Thyroid gland (tissue), 4 donors: ENCODE data around the gene FOSB. TPM values are rescaled to one million over a fixed set of nuclear protein-coding genes. Genes with fewer than 3 reads are reported as not detected.

Source experiments
- DNase-seq, 2 donors: peaks; one replicate each; pipeline ENCODE4 v3.0.0-alpha.2; 2019
- H3K27ac ChIP-seq, 3 donors: fragments of 200-600 bp; sonication (generic); 1 replicate in 2 of 3; 2 replicates in 1 of 3; pipeline ENCODE4 v1.5.1; 2016 to 2019; ENCODE audit warnings: mild to moderate bottlenecking in 1 of 3, moderate library complexity in 1 of 3
- H3K27me3 ChIP-seq: fragments of 200-600 bp; sonication (generic); one replicate; pipeline ENCODE4 v1.5.1; 2019
- H3K36me3 ChIP-seq, 2 donors: fragments of 200-600 bp; sonication (generic); one replicate each; pipeline ENCODE4 v1.5.1; 2016 to 2019
- H3K4me1 ChIP-seq, 2 donors: fragments of 200-600 bp; sonication (generic); one replicate each; pipeline ENCODE4 v1.5.1; 2017 to 2019
- H3K4me3 ChIP-seq, 3 donors: fragments of 200-600 bp; sonication (generic); replicated peaks in 1 of 3; 1 replicate in 2 of 3; 2 replicates in 1 of 3; pipeline ENCODE4 v1.5.1; 2016; ENCODE audit warnings: mild to moderate bottlenecking in 1 of 3
- H3K9me3 ChIP-seq: fragments of 200-600 bp; sonication (generic); one replicate; pipeline ENCODE4 v1.5.1; 2017
- POLR2A ChIP-seq, 2 donors: fragments of 450-650 bp; IDR thresholded peaks; one replicate each; pipeline ENCODE4 v1.6.1; 2017; ENCODE audit warnings: antibody characterized with exemption in 2 of 2, mild to moderate bottlenecking in 2 of 2, moderate library complexity in 1 of 2
- WGBS, 2 donors: methylation state at CpG; one replicate each; pipeline ENCODE4 v1.1.5; 2017; 5-methylcytosine and 5-hydroxymethylcytosine counted together
- intact Hi-C: fragments of 100-400 bp; cut with DNase I; formaldehyde crosslinking; loops from one replicate; pipeline ENCODE4 v1.15.1; 2023
- total RNA-seq, 4 donors: library from RNA; depleted of rRNA; stranded (reverse); fragments of >200 nt; gene quantifications; one replicate each; pipeline ENCODE4 v1.2.3, GENCODE V29; 2016
- TF ChIP-seq, protein P1 (sequence below), 6 experiments: fragments of 200-600 bp in 3 of 6; fragments of 450-650 bp in 3 of 6; sonication (generic) in 3 of 6; IDR thresholded peaks; one replicate each; pipeline ENCODE4 v1.5.1; 2016 to 2019; ENCODE audit warnings: antibody characterized with exemption in 6 of 6, mild to moderate bottlenecking in 2 of 6, inconsistent platforms in 1 of 6, moderate library complexity in 1 of 6

The FOSB gene
- total RNA-seq, 4 donors from 2014 or later, result 1.6 to 3.3 (median 2.4) TPM

DNA sequence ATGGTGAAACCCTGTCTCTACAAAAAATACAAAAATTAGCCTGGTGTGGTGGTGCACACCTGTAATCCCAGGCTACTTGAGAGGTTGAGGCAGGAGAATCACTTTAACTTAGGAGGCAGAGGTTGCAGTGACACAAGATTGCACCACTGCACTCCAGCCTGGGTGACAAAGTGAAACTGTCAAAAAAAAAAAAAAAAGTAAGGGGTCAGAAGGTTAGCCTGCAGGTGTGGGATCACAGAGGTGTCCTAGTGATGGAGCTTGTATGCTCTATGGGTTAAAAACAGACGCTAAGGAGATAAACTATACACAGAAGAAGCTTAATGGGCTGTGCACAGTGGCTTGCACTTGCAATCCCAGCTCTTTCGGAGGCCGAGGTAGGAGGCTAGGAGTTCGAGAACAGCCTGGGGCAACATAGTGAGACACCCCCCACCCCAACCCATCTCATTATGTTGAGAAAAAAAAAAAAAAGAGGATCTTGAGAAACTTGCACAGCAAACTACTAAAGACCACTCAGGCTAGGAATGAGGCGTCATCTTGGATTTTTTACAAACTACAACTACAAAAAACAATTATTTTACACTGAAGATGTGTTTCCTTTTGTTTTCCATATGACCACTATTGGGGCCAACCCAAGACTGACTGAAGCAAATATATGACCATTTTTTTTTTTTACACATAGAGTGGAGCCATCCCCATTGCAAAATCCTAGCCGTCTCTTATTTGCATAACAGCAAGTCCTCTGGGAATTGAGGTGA lies 7.9 kb downstream of the FOSB start:
- Histone ChIP-seq H3K4me3 (no peak overlapping the region), H3K27ac (no peak overlapping the region), H3K36me3 (no peaks in the 10 kb centered on the region), H3K4me1 (peaks cover 5 to 28% of the 10 kb centered on the region in 2 donors), H3K27me3 (no peaks in the 10 kb centered on the region), H3K9me3 (no peaks in the 10 kb centered on the region)
- no peak for DNase-seq
- TF ChIP-seq, protein P1, sequence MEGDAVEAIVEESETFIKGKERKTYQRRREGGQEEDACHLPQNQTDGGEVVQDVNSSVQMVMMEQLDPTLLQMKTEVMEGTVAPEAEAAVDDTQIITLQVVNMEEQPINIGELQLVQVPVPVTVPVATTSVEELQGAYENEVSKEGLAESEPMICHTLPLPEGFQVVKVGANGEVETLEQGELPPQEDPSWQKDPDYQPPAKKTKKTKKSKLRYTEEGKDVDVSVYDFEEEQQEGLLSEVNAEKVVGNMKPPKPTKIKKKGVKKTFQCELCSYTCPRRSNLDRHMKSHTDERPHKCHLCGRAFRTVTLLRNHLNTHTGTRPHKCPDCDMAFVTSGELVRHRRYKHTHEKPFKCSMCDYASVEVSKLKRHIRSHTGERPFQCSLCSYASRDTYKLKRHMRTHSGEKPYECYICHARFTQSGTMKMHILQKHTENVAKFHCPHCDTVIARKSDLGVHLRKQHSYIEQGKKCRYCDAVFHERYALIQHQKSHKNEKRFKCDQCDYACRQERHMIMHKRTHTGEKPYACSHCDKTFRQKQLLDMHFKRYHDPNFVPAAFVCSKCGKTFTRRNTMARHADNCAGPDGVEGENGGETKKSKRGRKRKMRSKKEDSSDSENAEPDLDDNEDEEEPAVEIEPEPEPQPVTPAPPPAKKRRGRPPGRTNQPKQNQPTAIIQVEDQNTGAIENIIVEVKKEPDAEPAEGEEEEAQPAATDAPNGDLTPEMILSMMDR (IDR thresholded peaks at IDR 0.05), result no peak
- TF ChIP-seq POLR2A (IDR thresholded peaks at IDR 0.05), result no peak
- intact Hi-C loops, result loop anchor here (2.0 kb wide), 1 partner anchor 35 kb away; no protein-coding TSS in a partner anchor
- WGBS, 2 donors, result 82 to 86% methylated on average over 6 of the region's 6 CpGs

DNA sequence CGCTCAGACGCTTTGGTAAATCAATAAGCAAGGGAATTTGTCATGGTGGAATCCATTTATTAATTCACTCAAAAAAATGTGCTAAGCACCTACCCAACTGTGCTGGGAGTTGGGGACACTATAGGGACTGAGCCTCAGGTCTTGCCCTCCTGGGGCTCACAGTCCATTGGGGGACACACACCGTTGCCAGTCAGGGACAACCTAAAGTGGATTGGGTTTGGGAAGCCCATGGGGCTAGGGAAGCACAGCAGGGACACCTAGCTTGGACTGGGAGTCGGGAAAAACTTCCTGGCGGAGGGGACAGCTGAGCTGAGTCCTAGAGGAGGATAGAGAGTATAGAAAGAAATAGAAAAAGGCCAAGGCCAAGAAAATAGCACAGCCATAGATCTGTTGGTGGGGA lies 8.5 kb downstream of the FOSB start:
- 49 to 63% methylated on average over 5 of the region's 5 CpGs for whole genome bisulfite sequencing, 2 donors
- Histone ChIP-seq H3K9me3 (no peaks in the 10 kb centered on the region), H3K27ac (no peak overlapping the region), H3K4me3 (no peak overlapping the region), H3K36me3 (no peaks in the 10 kb centered on the region), H3K4me1 (peaks cover 5 to 28% of the 10 kb centered on the region in 2 donors), H3K27me3 (no peaks in the 10 kb centered on the region)
- intact Hi-C loops, result loop anchor here (2.0 kb wide), 1 partner anchor 36 kb away; no protein-coding TSS in a partner anchor
- TF ChIP-seq POLR2A (IDR thresholded peaks at IDR 0.05), result no peak
- TF ChIP-seq, protein P1 (IDR thresholded peaks at IDR 0.05), result no peak
- no peak for DNase-seq

DNA sequence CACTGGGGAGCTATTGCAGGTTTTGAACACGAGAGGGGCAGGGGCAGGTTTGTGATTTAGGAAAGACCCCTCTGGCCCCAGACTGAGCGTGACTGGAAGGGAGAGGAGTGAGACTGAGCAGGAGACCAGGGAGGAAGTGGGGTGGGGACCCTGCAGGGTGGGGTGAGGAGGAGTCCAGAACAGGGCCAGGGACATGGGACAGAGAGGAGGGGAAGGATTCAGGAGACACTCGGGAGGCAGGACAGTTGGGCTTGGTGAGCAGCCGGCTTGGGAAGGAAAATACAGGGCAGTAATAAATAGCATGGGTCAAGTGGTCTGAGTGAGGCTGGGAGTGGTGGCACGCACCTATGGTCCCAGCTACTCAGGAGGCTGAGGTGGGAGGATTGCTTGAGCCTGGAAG lies 9.4 kb downstream of the FOSB start:
- 51% methylated on average over 5 of the region's 5 CpGs for WGBS, 2 donors
- DNase-seq, result no peak

DNA sequence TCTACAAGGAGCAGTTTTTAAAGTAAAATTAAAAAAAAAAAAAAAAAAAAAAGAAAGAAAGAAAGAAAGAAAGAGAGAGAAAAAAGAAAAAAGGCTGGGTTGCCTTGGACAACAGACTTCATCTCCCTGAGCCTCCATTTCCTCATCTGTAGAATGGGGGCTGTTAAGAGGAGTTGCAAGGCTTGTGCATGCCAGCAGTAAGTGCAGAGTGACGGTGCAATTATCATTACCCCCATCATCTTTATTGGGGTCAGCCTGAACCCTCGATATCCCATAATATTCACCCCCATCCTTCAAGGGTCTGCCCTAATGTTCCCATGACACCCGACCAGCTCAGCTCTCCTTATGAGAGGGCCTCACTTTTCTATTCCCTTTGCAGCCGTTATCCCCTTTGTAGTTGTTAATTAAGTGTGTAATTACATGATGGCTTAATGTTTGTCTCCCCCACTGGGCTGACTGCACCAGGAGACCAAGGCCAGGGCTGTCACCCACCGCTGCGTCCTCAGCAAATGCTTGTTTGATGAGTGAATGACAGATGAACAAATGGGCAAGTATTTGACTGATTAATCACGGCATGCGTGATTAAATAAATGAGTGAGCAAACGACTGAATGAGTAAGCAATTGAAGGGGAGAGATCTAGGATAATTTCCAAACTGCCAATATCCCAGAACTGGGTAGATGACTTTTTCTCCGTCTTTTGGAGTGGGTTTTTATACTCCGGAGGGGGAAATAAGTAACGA lies 10.1 kb downstream of the FOSB start:
- Histone ChIP-seq H3K27ac (peak overlapping the region in 2 of 3 donors; percentile 91 to 99), H3K27me3 (no peaks in the 10 kb centered on the region), H3K4me1 (peaks cover 5 to 19% of the 10 kb centered on the region in 2 donors), H3K36me3 (no peaks in the 10 kb centered on the region), H3K9me3 (no peaks in the 10 kb centered on the region), H3K4me3 (peak overlapping the region in 1 of 3 donors; percentile 16)
- intact Hi-C loops, result loop anchor here (2.0 kb wide), 1 partner anchor 37 kb away; no protein-coding TSS in a partner anchor
- TF ChIP-seq POLR2A (IDR thresholded peaks at IDR 0.05), result no peak
- TF ChIP-seq, protein P1 (IDR thresholded peaks at IDR 0.05), result no peak
- WGBS, 2 donors, result 8 to 11% methylated on average over 12 of the region's 12 CpGs
- DNase-seq, result no peak

More for the DNA sequence above, 9.4 kb downstream of the FOSB start:
- H3K36me3 ChIP-seq, result no peaks in the 10 kb centered on the region
- H3K9me3 ChIP-seq, result no peaks in the 10 kb centered on the region
- no peak overlapping the region for H3K4me3 ChIP-seq
- no peak overlapping the region for H3K27ac ChIP-seq
- intact Hi-C loops, result loop anchor here (2.0 kb wide), 1 partner anchor 36 kb away; no protein-coding TSS in a partner anchor
- H3K4me1 ChIP-seq, result peaks cover 5 to 26% of the 10 kb centered on the region in 2 donors
- no peaks in the 10 kb centered on the region for H3K27me3 ChIP-seq
- TF ChIP-seq, protein P1 (IDR thresholded peaks at IDR 0.05), result no peak
- TF ChIP-seq POLR2A (IDR thresholded peaks at IDR 0.05), result no peak
